Fibroblast of pulmonary artery (primary cell): ENCODE measurements around the gene INPP5J.
"Not testable (repeated sequence)": the region's sequence is repeated elsewhere in the genome, so short reads cannot be mapped to it uniquely, and the experiment has no call there.

Experiments used
- DNase-seq: peaks from one replicate; pipeline ENCODE4 v3.0.0-alpha.2; 2010; ENCODE audit warnings: low read depth
- H3K4me3 ChIP-seq: replicated peaks from 2 replicates; pipeline ENCODE4 v1.5.1; 2011; ENCODE audit warnings: low read depth, mild to moderate bottlenecking, control low read depth, low read length, moderate library complexity
- TF ChIP-seq, protein P1 (sequence below): IDR thresholded peaks from 2 replicates; pipeline ENCODE4 v1.5.1; 2011; ENCODE audit warnings: mild to moderate bottlenecking, control low read depth, low read length, inconsistent platforms; ENCODE audit errors: missing control alignments

Gene INPP5J, protein sequence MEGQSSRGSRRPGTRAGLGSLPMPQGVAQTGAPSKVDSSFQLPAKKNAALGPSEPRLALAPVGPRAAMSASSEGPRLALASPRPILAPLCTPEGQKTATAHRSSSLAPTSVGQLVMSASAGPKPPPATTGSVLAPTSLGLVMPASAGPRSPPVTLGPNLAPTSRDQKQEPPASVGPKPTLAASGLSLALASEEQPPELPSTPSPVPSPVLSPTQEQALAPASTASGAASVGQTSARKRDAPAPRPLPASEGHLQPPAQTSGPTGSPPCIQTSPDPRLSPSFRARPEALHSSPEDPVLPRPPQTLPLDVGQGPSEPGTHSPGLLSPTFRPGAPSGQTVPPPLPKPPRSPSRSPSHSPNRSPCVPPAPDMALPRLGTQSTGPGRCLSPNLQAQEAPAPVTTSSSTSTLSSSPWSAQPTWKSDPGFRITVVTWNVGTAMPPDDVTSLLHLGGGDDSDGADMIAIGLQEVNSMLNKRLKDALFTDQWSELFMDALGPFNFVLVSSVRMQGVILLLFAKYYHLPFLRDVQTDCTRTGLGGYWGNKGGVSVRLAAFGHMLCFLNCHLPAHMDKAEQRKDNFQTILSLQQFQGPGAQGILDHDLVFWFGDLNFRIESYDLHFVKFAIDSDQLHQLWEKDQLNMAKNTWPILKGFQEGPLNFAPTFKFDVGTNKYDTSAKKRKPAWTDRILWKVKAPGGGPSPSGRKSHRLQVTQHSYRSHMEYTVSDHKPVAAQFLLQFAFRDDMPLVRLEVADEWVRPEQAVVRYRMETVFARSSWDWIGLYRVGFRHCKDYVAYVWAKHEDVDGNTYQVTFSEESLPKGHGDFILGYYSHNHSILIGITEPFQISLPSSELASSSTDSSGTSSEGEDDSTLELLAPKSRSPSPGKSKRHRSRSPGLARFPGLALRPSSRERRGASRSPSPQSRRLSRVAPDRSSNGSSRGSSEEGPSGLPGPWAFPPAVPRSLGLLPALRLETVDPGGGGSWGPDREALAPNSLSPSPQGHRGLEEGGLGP

DNA sequence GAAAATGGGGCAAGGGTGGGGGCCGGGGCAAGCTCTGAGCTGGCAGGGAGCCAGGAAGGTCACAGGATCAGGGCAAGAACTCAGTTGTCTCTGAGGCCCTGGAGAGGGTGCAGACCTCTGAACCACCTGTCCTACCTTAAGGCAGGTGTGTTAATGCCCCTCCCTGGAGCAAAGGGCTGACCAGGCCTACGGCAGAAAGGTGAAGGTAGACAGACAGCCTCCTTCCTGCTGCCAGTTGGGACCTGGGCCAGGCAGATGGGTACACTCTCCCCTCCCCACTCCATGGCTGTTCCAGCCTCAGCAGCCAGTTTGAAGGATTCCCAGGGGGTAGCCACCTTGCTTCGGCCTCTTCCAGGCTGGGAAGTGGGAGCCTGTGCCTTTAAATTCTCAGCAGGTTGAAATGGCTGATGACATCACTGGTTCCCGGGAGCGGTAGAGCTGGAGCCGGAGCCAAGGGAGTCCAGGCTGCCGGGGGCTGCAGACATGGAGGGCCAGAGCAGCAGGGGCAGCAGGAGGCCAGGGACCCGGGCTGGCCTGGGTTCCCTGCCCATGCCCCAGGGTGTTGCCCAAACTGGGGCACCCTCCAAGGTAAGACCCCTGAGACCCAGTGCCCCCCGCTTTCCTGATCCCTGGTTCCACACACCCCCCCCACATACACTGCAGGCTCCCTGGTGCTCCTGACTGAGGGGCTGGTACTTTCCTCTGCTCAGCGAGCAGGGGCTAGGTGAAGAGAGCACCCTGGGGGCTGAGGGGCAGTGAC is at the start of gene INPP5J:
Gene INPP5J (plus strand): TSS at position 435 of the 760 bp plus-strand sequence. CDS start 49 bp downstream, at position 484.
- peak within 1 kb of the TSS; percentile 49 for H3K4me3 ChIP-seq
- TF ChIP-seq, protein P1, sequence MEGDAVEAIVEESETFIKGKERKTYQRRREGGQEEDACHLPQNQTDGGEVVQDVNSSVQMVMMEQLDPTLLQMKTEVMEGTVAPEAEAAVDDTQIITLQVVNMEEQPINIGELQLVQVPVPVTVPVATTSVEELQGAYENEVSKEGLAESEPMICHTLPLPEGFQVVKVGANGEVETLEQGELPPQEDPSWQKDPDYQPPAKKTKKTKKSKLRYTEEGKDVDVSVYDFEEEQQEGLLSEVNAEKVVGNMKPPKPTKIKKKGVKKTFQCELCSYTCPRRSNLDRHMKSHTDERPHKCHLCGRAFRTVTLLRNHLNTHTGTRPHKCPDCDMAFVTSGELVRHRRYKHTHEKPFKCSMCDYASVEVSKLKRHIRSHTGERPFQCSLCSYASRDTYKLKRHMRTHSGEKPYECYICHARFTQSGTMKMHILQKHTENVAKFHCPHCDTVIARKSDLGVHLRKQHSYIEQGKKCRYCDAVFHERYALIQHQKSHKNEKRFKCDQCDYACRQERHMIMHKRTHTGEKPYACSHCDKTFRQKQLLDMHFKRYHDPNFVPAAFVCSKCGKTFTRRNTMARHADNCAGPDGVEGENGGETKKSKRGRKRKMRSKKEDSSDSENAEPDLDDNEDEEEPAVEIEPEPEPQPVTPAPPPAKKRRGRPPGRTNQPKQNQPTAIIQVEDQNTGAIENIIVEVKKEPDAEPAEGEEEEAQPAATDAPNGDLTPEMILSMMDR: no peak
- DNase-seq: peak; percentile 49

DNA sequence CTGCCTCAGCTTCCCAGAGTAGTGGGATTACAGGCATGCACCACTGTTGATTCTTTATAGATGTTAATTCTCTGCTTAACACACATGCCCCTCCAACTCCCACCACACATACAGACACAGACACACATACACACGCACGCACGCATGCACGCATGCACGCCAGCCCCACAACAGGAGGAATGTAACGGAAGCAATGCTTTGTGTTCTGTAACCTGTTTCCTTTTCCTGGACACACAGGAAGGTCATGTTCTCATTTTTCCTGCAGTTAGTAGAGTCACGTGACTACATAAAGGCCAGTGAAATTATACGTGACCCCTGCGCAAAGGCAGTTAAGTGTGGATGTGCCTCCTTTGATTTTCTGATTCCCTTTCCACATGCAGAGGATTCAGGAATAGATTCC is 49.6 kb upstream of the INPP5J start:
- H3K4me3 ChIP-seq, DNase-seq: not testable (repeated sequence)

DNA sequence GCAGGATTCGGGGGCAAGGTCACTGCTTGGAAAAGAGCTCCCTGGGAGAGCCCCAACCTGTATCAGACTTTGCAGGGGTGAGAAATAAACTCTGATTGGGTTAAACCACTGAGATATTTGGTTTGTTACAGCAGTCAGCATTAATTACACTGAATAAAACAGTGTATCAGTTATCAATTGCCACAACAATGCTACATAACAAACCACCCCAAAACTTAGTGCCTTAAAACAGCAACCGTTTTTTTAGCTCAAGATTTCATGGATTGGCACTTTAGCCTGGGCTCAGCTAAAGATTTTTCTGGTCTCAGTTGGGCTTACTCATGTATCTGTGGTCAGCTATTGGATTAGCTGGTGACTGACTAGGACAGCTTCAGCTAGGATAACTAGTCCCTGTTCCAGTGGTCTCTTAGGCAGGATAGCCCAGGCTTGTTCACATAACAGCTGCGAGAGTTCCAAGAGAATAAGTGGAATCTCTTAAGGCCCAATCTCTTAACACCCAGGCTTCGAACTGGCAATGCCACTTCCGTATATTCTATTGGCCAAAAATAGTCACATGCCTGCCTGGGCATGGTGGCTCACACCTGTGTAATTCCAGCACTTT is 49.1 kb upstream of the INPP5J start:
- H3K4me3 ChIP-seq, DNase-seq: not testable (repeated sequence)

DNA sequence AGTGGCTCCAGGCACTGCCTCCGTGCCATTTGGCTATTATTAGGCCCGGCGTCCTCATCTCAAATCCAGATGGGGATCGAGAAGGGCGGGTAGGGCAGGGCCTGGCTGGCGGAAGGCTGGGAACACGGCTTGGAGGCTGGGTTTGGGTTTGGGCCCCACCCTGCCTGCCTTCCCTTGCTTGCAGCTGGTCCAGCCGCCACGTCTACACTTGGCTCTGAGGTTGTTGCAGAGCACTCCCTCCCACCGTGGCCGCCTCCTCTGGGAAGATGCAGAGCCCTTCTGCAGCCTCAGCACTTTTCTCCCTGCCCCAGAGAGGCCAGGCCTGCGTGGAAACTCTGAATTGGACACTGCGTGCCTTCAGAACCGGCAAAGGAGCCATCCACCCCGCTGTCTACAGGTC is 46.8 kb upstream of the INPP5J start:
- peak; percentile 56 for DNase-seq

DNA sequence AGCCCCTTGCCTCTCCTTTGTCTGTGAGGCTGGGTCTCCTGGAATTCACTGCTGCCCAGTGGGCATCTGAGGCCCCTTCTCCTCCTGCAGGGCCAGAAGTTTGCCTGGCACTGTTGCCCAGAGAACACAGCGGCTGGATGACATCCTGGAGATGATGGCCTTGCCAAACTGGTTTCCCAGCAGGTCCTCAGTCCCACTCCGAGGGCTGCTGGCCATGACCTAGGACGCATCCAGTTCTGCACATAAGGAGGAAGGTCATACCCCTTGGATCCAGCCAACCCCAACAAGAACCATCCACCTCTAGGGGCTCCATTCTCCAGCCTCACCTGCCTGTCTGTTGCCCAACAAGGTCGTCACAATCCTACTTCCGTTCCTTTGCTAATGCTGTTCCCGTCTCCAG is 45.1 kb upstream of the INPP5J start:
- no peak for DNase-seq
- H3K4me3 ChIP-seq: no peak overlapping the region
- TF ChIP-seq, protein P1: no peak

More for the DNA sequence above, 46.8 kb upstream of the INPP5J start:
- TF ChIP-seq, protein P1: no peak
- no peak overlapping the region for H3K4me3 ChIP-seq

DNA sequence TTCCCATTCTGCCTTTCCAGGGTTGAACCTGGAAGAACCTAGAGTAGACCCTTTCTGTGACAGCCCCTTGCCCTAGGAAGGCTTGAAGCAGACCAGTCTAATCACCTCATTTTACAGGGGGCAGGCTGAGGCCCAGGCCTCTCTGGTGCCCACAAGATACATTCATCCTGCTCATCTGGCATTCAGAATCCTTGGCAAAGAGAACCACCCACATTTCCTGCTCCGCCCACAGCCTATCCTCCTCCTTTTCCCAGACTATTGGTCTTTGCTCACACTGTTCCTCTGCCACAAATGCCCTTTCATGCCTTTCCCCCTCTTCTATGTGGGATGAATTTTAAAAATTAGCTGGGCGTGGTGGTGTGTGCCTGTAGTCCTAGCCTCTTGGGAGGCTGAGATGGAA is 44.4 kb upstream of the INPP5J start:
- not testable (repeated sequence) for DNase-seq, H3K4me3 ChIP-seq

DNA sequence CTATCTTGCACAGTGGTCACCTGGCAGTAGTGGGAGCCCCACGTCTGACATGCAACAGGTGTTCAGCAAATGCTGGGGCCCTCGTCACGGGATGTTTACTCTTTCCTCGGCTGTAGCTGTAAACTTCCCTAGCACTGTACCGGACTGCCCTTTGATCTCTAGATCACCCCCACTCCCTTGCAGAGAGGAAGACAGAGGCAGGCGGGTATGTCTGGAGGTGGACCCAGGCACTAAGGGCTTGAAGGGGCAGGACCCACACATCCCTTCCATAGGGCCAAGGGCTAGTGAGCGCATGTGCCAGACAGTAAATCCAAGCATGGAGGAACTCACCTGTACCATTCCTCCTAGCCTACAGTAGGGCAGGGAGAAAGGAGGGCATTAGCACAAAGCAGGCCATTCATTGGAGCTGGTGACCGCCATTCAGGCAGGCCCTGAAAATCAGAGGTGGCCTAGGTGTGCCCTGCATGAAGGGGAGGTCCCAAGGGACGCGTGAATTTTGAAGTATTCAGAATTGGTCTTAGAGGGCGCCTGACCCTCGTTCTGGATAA is 43.6 kb upstream of the INPP5J start:
- TF ChIP-seq, protein P1: no peak
- no peak for DNase-seq

More for the DNA sequence above, 43.6 kb upstream of the INPP5J start:
- H3K4me3 ChIP-seq: no peak overlapping the region
